Measurements from ENCODE around the gene BDH2. TPM values are rescaled to one million over a fixed set of nuclear protein-coding genes. Genes with fewer than 3 reads are reported as not detected.

BDH2 gene
- total RNA-seq (80.2 TPM), polyA plus RNA-seq (81.6 TPM)
- long read RNA-seq, donor 1, partial matches to known transcripts, result 0 of 5 reads
- long read RNA-seq, donor 1, other reads (novel, unspliced or antisense), result 0 of 5 reads
- long read RNA-seq, donor 2, result 0 reads
- long read RNA-seq, donor 3, transcript BDH2-201 (10 exons, 1,126 nt), result major isoform, 36 of 70 reads
- long read RNA-seq, donor 3, transcript BDH2-204 (9 exons, 2,046 nt), result minor isoform, 11 of 70 reads
- long read RNA-seq, donor 3, partial matches to known transcripts, result 22 of 70 reads
- long read RNA-seq, donor 3, other reads (novel, unspliced or antisense), result 0 of 70 reads
- long read RNA-seq, donor 4, transcript BDH2-201 (10 exons, 1,126 nt), result major isoform, 11 of 11 reads
- long read RNA-seq, donor 4, partial matches to known transcripts, result 0 of 11 reads
- long read RNA-seq, donor 4, other reads (novel, unspliced or antisense), result 0 of 11 reads
- long read RNA-seq, donor 5, transcript BDH2-201 (10 exons, 1,126 nt), result major isoform, 48 of 82 reads
- long read RNA-seq, donor 5, transcript BDH2-204 (9 exons, 2,046 nt), result minor isoform, 11 of 82 reads
- long read RNA-seq, donor 5, partial matches to known transcripts, result 23 of 82 reads
- long read RNA-seq, donor 5, other reads (novel, unspliced or antisense), result 0 of 82 reads
- long read RNA-seq, donor 6, transcript BDH2-201 (10 exons, 1,126 nt), result major isoform, 10 of 12 reads
- long read RNA-seq, donor 6, partial matches to known transcripts, result 0 of 12 reads
- long read RNA-seq, donor 6, other reads (novel, unspliced or antisense), result 0 of 12 reads
- long read RNA-seq, donor 7, transcript BDH2-201 (10 exons, 1,126 nt), result major isoform, 26 of 34 reads
- long read RNA-seq, donor 7, partial matches to known transcripts, result 6 of 34 reads
- long read RNA-seq, donor 7, other reads (novel, unspliced or antisense), result 0 of 34 reads
- long read RNA-seq, donor 8, transcript BDH2-201 (10 exons, 1,126 nt), result major isoform, 10 of 11 reads
- long read RNA-seq, donor 8, partial matches to known transcripts, result 0 of 11 reads
- long read RNA-seq, donor 8, other reads (novel, unspliced or antisense), result 0 of 11 reads
- long read RNA-seq, donor 9, transcript BDH2-201 (10 exons, 1,126 nt), result major isoform, 10 of 16 reads
- long read RNA-seq, donor 9, partial matches to known transcripts, result 0 of 16 reads
- long read RNA-seq, donor 9, other reads (novel, unspliced or antisense), result 0 of 16 reads
- long read RNA-seq, donor 10, transcript BDH2-201 (10 exons, 1,126 nt), result major isoform, 13 of 26 reads
- long read RNA-seq, donor 10, partial matches to known transcripts, result 10 of 26 reads
- long read RNA-seq, donor 10, other reads (novel, unspliced or antisense), result 0 of 26 reads

DNA sequence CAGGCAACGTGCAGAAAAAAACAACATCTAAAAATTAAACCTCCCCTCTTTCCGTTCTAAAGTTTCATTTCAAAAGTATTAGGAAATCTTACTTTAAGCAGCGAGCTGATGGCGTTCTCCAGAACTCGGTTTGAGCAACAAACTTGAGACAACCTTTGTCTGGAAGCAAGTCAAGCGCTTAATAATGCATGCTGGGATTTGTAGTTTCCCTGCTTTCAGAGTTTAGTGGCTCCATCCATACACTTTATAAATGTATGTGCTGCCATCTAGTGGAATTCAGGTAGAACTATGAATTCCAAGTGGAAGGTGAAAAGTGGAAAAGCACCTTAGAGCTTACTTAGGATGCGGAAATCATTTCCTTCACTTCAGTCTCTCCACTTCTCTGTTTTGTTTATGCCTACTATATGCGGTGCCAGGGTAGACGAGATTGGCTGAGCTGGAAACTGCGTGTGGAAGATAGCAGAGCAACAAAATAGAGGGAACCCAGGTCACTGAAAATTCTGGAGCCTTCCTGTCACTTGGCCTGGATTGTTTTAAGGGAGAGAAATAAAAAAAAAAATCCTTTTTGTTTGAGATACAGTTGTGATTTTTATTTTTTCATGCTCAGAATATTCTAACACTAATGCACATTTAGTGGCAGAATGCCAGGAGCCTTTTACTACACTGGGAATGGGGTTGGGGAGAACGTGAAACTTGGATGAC lies at the start of gene BDH2:
Gene BDH2 (minus strand): TSS at position 144 of the 702 bp plus-strand sequence. CDS start 3,580 bp downstream, outside the sequence.
- Histone ChIP-seq H3K9me3 (ENCODE audit: control insufficient read depth in 2 of 2, insufficient read depth in 1 of 2, low read length in 1 of 2) (no peaks in the 10 kb centered on the region), H3K36me3 (ENCODE audit: control insufficient read depth in 2 of 2, insufficient read depth in 2 of 2, low read length in 1 of 2) (peaks cover 0 to 5% of the 10 kb centered on the region in 2 donors), H3K27me3 (ENCODE audit: control insufficient read depth in 2 of 2, insufficient read depth in 1 of 2, low read length in 1 of 2) (no peaks in the 10 kb centered on the region), H3K4me3 (ENCODE audit: low read length in 2 of 2) (peak within 1 kb of the TSS; percentile 44 to 59), H3K27ac (ENCODE audit: low read depth in 1 of 2, low read length in 1 of 2) (peak within 1 kb of the TSS; percentile 8 to 11), H3K4me1 (ENCODE audit: control insufficient read depth in 2 of 2, insufficient read depth in 2 of 2, low read length in 2 of 2) (peaks cover 4 to 11% of the 10 kb centered on the region in 2 donors)
- WGBS, result 18% methylated on average over 11 of the region's 11 CpGs
- peak; percentile 67 to 96 (median 88) for DNase-seq (ENCODE audit: low read depth in 6 of 9, low spot score in 9 of 9)

DNA sequence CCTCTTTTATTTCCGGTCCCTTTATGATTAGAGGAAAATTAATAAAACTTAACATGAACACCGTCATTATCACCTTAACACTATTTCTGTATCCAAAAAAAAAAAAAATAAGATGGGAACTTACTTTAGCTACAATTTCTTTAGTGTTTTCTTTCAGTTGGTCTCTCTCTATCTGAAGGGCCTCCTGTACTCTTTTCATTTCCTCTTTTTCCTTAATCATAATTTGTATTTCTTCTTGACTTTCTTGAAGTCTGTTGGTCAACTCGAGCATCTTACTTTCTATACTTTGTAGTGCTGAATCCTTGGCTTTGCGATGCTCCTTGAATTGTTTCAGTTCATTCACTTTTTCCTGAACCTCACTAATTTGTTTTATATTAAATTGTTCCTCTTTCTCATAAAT lies 45.3 kb upstream of the BDH2 start:
- H3K27ac ChIP-seq (ENCODE audit: low read depth in 1 of 2, low read length in 1 of 2), result no peak overlapping the region
- H3K9me3 ChIP-seq (ENCODE audit: control insufficient read depth in 2 of 2, insufficient read depth in 1 of 2, low read length in 1 of 2), result no peaks in the 10 kb centered on the region
- no peaks in the 10 kb centered on the region for H3K27me3 ChIP-seq (ENCODE audit: control insufficient read depth in 2 of 2, insufficient read depth in 1 of 2, low read length in 1 of 2)
- WGBS, result 98% methylated on average over 4 of the region's 4 CpGs
- no peak for DNase-seq (ENCODE audit: low read depth in 6 of 9, low spot score in 9 of 9)
- H3K4me3 ChIP-seq (ENCODE audit: low read length in 2 of 2), result no peak overlapping the region
- no peaks in the 10 kb centered on the region for H3K4me1 ChIP-seq (ENCODE audit: control insufficient read depth in 2 of 2, insufficient read depth in 2 of 2, low read length in 2 of 2)
- H3K36me3 ChIP-seq (ENCODE audit: control insufficient read depth in 2 of 2, insufficient read depth in 2 of 2, low read length in 1 of 2), result peaks cover 3 to 75% of the 10 kb centered on the region in 2 donors

DNA sequence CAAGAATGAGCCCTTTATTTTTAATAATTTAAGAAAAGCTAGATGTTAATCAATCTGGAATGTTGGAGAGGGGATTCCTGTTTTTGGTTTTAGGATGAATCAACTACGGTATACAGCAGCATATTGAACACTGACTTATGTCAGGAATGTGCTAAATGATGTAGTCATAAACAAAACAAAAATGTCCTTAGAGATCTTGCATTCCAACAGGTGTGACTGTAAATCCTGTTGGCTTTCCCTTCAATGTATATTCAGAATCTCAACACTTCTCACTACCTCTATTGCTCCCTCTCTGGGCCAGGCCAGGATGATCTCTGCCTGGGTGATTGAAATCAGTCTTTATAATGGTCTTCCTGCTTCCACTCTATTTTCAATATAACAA lies 37.8 kb upstream of the BDH2 start:
- no peaks in the 10 kb centered on the region for H3K4me1 ChIP-seq (ENCODE audit: control insufficient read depth in 2 of 2, insufficient read depth in 2 of 2, low read length in 2 of 2)
- no peak overlapping the region for H3K4me3 ChIP-seq (ENCODE audit: low read length in 2 of 2)
- H3K27me3 ChIP-seq (ENCODE audit: control insufficient read depth in 2 of 2, insufficient read depth in 1 of 2, low read length in 1 of 2), result no peaks in the 10 kb centered on the region
- no peaks in the 10 kb centered on the region for H3K9me3 ChIP-seq (ENCODE audit: control insufficient read depth in 2 of 2, insufficient read depth in 1 of 2, low read length in 1 of 2)
- no peak for DNase-seq (ENCODE audit: low read depth in 6 of 9, low spot score in 9 of 9)
- 99% methylated on average over 1 of the region's 1 CpG for WGBS
- H3K27ac ChIP-seq (ENCODE audit: low read depth in 1 of 2, low read length in 1 of 2), result no peak overlapping the region
- H3K36me3 ChIP-seq (ENCODE audit: control insufficient read depth in 2 of 2, insufficient read depth in 2 of 2, low read length in 1 of 2), result peaks cover 6 to 66% of the 10 kb centered on the region in 2 donors

DNA sequence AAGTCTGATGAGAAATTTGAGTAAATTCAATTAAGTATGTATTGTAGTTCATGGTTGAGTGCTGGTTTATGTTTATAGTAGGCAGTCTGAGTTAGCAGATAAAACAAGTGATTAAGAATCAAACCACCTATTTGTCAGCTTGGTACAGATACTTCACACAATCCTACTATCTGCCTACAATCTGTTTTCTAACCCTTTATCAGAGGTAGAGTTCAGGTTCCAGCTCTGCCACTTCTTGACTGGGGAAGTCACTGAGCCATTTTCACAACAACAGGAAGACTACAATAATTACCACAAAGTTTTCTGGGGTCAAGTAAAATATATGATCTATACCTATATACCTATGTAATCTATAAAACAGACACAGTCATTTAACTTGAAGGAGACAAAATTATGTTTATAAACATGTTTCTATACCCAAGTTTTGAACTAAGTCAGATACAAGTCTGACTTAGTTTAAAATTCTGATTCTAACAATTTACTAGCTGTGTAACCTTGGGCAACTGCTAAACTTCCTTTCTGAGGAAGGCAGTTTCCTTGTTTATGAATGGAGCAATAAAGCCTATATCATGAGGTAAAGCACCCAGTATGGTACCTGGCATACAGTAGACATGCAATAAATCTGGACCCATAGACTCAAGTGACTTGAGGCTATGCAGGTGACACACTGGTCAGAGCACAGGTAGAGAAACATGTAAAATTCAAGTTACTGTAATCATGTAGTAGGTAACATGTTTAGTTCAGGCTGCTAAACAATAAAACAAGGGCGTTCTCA lies 37.2 kb upstream of the BDH2 start:
- peaks cover 6 to 66% of the 10 kb centered on the region in 2 donors for H3K36me3 ChIP-seq (ENCODE audit: control insufficient read depth in 2 of 2, insufficient read depth in 2 of 2, low read length in 1 of 2)
- whole genome bisulfite sequencing, result 45% methylated on average over 1 of the region's 1 CpG
- no peak for DNase-seq (ENCODE audit: low read depth in 6 of 9, low spot score in 9 of 9)
- no peaks in the 10 kb centered on the region for H3K9me3 ChIP-seq (ENCODE audit: control insufficient read depth in 2 of 2, insufficient read depth in 1 of 2, low read length in 1 of 2)
- H3K4me1 ChIP-seq (ENCODE audit: control insufficient read depth in 2 of 2, insufficient read depth in 2 of 2, low read length in 2 of 2), result no peaks in the 10 kb centered on the region
- no peak overlapping the region for H3K27ac ChIP-seq (ENCODE audit: low read depth in 1 of 2, low read length in 1 of 2)
- no peaks in the 10 kb centered on the region for H3K27me3 ChIP-seq (ENCODE audit: control insufficient read depth in 2 of 2, insufficient read depth in 1 of 2, low read length in 1 of 2)
- H3K4me3 ChIP-seq (ENCODE audit: low read length in 2 of 2), result no peak overlapping the region

DNA sequence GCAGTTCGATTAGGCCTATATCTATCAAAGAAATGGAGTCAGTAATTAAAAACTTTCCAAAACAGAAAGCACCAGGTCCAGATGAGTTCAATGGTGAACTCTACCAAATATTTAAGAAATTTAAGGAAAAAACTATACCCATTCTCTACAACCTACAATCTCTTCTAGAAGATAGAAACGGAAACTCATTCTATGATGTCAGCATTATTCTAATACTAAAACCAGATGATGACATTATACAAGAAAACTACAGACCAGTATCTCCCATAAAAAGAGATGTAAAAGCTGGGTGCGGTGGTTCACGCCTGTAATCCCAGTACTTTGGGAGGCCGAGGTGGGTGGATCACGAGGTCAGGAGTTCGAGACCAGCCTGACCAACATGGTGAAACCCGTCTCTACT lies 29.5 kb upstream of the BDH2 start:
- Histone ChIP-seq H3K4me1 (ENCODE audit: control insufficient read depth in 2 of 2, insufficient read depth in 2 of 2, low read length in 2 of 2) (no peaks in the 10 kb centered on the region), H3K36me3 (ENCODE audit: control insufficient read depth in 2 of 2, insufficient read depth in 2 of 2, low read length in 1 of 2) (peaks cover 0 to 33% of the 10 kb centered on the region in 2 donors), H3K27me3 (ENCODE audit: control insufficient read depth in 2 of 2, insufficient read depth in 1 of 2, low read length in 1 of 2) (no peaks in the 10 kb centered on the region), H3K27ac (ENCODE audit: low read depth in 1 of 2, low read length in 1 of 2) (no peak overlapping the region), H3K9me3 (ENCODE audit: control insufficient read depth in 2 of 2, insufficient read depth in 1 of 2, low read length in 1 of 2) (no peaks in the 10 kb centered on the region), H3K4me3 (ENCODE audit: low read length in 2 of 2) (no peak overlapping the region)
- DNase-seq (ENCODE audit: low read depth in 6 of 9, low spot score in 9 of 9), result no peak
- 90% methylated on average over 8 of the region's 8 CpGs for WGBS

DNA sequence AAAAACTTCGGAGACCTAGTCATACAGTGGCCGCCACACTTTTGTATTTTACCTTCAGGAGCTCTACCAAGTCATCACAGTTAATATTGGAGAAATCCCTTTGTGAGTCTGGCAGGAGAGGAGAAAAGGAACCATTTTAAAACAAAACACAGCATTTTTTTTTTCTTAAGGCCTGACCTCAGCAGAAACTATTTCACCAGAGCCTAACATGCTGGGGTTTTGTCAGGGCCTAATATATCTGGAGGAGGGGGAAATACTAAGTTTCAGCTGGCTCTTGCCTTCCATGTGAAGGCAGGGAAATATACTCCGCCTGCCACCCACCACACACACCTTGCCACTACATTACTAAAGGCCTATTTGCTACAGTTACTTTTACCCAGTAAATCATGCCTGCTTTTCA lies 26.5 kb upstream of the BDH2 start:
- Histone ChIP-seq H3K27me3 (ENCODE audit: control insufficient read depth in 2 of 2, insufficient read depth in 1 of 2, low read length in 1 of 2) (no peaks in the 10 kb centered on the region), H3K27ac (ENCODE audit: low read depth in 1 of 2, low read length in 1 of 2) (no peak overlapping the region), H3K9me3 (ENCODE audit: control insufficient read depth in 2 of 2, insufficient read depth in 1 of 2, low read length in 1 of 2) (no peaks in the 10 kb centered on the region), H3K4me1 (ENCODE audit: control insufficient read depth in 2 of 2, insufficient read depth in 2 of 2, low read length in 2 of 2) (no peaks in the 10 kb centered on the region), H3K4me3 (ENCODE audit: low read length in 2 of 2) (no peak overlapping the region), H3K36me3 (ENCODE audit: control insufficient read depth in 2 of 2, insufficient read depth in 2 of 2, low read length in 1 of 2) (peaks cover 4 to 34% of the 10 kb centered on the region in 2 donors)
- no peak for DNase-seq (ENCODE audit: low read depth in 6 of 9, low spot score in 9 of 9)
- WGBS, result 98% methylated on average over 3 of the region's 3 CpGs

DNA sequence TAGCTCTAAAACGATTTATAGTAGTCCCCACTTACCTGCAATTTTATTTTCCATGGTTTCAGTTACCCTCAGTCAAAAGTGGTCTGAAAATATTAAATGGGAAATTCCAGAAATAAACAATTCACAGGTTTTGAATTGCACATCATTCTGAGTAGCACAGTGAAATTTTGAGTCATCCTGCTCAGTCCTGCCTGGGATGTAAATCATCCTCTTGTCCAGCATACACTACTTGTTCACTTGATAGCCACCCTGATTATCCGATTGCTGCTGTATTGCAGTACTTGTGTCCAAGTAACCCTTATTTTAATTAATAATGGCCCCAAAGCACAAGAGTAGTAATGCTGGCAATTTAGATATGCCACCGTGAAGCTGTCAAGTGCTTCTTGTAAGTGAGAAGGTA lies 23.5 kb upstream of the BDH2 start:
- H3K36me3 ChIP-seq (ENCODE audit: control insufficient read depth in 2 of 2, insufficient read depth in 2 of 2, low read length in 1 of 2), result peaks cover 6 to 43% of the 10 kb centered on the region in 2 donors
- no peak for DNase-seq (ENCODE audit: low read depth in 6 of 9, low spot score in 9 of 9)
- H3K27me3 ChIP-seq (ENCODE audit: control insufficient read depth in 2 of 2, insufficient read depth in 1 of 2, low read length in 1 of 2), result no peaks in the 10 kb centered on the region
- no peak overlapping the region for H3K27ac ChIP-seq (ENCODE audit: low read depth in 1 of 2, low read length in 1 of 2)
- no peaks in the 10 kb centered on the region for H3K9me3 ChIP-seq (ENCODE audit: control insufficient read depth in 2 of 2, insufficient read depth in 1 of 2, low read length in 1 of 2)
- no peaks in the 10 kb centered on the region for H3K4me1 ChIP-seq (ENCODE audit: control insufficient read depth in 2 of 2, insufficient read depth in 2 of 2, low read length in 2 of 2)
- H3K4me3 ChIP-seq (ENCODE audit: low read length in 2 of 2), result no peak overlapping the region
- 81% methylated on average over 3 of the region's 3 CpGs for WGBS

DNA sequence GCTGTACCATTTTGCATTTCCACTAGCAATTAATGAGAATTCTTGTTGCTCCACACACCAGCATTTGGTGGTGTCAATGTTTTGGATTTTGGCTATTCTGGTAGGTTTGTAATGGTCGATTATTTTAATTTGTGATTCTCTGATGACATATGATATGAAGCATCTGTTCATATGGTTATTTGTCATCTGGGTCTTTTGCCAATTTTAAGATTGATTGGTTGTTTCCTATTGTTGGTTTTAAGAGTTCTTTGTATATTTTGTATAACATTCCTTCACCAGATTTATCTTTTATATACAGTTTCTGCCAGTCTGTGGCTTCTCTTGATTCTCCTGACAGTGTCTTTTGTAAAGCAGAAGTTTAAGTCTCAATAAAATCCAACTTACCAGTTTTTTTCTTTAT lies 18.5 kb upstream of the BDH2 start:
- DNase-seq (ENCODE audit: low read depth in 6 of 9, low spot score in 9 of 9), result no peak
- H3K27ac ChIP-seq (ENCODE audit: low read depth in 1 of 2, low read length in 1 of 2), result no peak overlapping the region
- no peaks in the 10 kb centered on the region for H3K4me1 ChIP-seq (ENCODE audit: control insufficient read depth in 2 of 2, insufficient read depth in 2 of 2, low read length in 2 of 2)
- no peaks in the 10 kb centered on the region for H3K27me3 ChIP-seq (ENCODE audit: control insufficient read depth in 2 of 2, insufficient read depth in 1 of 2, low read length in 1 of 2)
- H3K36me3 ChIP-seq (ENCODE audit: control insufficient read depth in 2 of 2, insufficient read depth in 2 of 2, low read length in 1 of 2), result peaks cover 6 to 37% of the 10 kb centered on the region in 2 donors
- 100% methylated on average over 1 of the region's 1 CpG for WGBS
- H3K9me3 ChIP-seq (ENCODE audit: control insufficient read depth in 2 of 2, insufficient read depth in 1 of 2, low read length in 1 of 2), result no peaks in the 10 kb centered on the region
- no peak overlapping the region for H3K4me3 ChIP-seq (ENCODE audit: low read length in 2 of 2)

Measured in thymus (tissue), 14 donors.